Fibroblast of lung (primary cell): ENCODE data around the gene TMPRSS7. TPM values are rescaled to one million over a fixed set of nuclear protein-coding genes. Genes with fewer than 3 reads are reported as not detected.

Source experiments
- DNase-seq, 2 donors: peaks; one replicate each; pipeline versions ENCODE4 v3.0.0 to v3.0.0-alpha.2; 2010; ENCODE audit warnings: low read depth in 2 of 2
- H2AFZ ChIP-seq: 2 replicates; pipeline ENCODE4 v1.5.1; 2012; ENCODE audit warnings: low read length, control low read depth, inconsistent platforms
- H3K27ac ChIP-seq: 2 replicates; pipeline ENCODE4 v1.5.1; 2011; ENCODE audit warnings: low read length, control low read depth; ENCODE audit not compliant: insufficient read depth
- H3K27me3 ChIP-seq: 2 replicates; pipeline ENCODE4 v1.5.1; 2011; ENCODE audit warnings: mild to moderate bottlenecking, low read length; ENCODE audit not compliant: control insufficient read depth, insufficient read depth
- H3K36me3 ChIP-seq: 2 replicates; pipeline ENCODE4 v1.5.1; 2011; ENCODE audit warnings: low read length; ENCODE audit not compliant: control insufficient read depth, insufficient read depth
- H3K4me1 ChIP-seq: 2 replicates; pipeline ENCODE4 v1.5.1; 2011; ENCODE audit warnings: low read length; ENCODE audit not compliant: control insufficient read depth, insufficient read depth; ENCODE audit errors: extremely low read depth
- H3K4me2 ChIP-seq: 2 replicates; pipeline ENCODE4 v1.5.1; 2011; ENCODE audit warnings: low read length, control low read depth; ENCODE audit not compliant: insufficient read depth; ENCODE audit errors: extremely low read depth
- H3K4me3 ChIP-seq, 4 experiments: fragments of 200-600 bp in 1 of 4; sonication (generic) in 1 of 4; replicated peaks in 1 of 4; 2 replicates each; pipeline ENCODE4 v1.5.1; 2011 to 2016; ENCODE audit warnings: low read length in 4 of 4, low read depth in 3 of 4, mild to moderate bottlenecking in 3 of 4, control low read depth in 2 of 4, inconsistent platforms in 1 of 4, mixed read lengths in 1 of 4; ENCODE audit not compliant: insufficient read depth in 1 of 4; ENCODE audit errors: control extremely low read depth in 1 of 4
- H3K79me2 ChIP-seq: 2 replicates; pipeline ENCODE4 v1.5.1; 2012; ENCODE audit warnings: mild to moderate bottlenecking, low read length, inconsistent platforms; ENCODE audit not compliant: control insufficient read depth, insufficient read depth
- H3K9ac ChIP-seq: 2 replicates; pipeline ENCODE4 v1.5.1; 2011; ENCODE audit warnings: mild to moderate bottlenecking, low read length, control low read depth; ENCODE audit not compliant: insufficient read depth
- H3K9me3 ChIP-seq: 2 replicates; pipeline ENCODE4 v1.5.1; 2012; ENCODE audit warnings: low read depth, low read length; ENCODE audit not compliant: control insufficient read depth, insufficient read depth
- H4K20me1 ChIP-seq: 2 replicates; pipeline ENCODE4 v1.5.1; 2011; ENCODE audit warnings: low read length; ENCODE audit not compliant: control insufficient read depth, insufficient read depth; ENCODE audit errors: extremely low read depth
- EZH2 ChIP-seq: IDR thresholded peaks from 2 replicates; pipeline ENCODE4 v1.5.1; 2012; ENCODE audit warnings: low read length, control low read depth, mild to moderate bottlenecking; ENCODE audit errors: missing control alignments
- polyA plus RNA-seq, 2 donors: library from polyadenylated mRNA; depleted of rRNA in 1 of 2; stranded (reverse) in 1 of 2; unstranded in 1 of 2; fragments of >200 nt; gene quantifications; 2 replicates each; pipeline ENCODE4 v1.2.1, GENCODE V29; 2011 to 2012; ENCODE audit warnings: missing spikeins in 1 of 2
- total RNA-seq: library from RNA; depleted of rRNA; stranded (reverse); fragments of >200 nt; gene quantifications from 2 replicates; pipeline ENCODE4 v1.2.1, GENCODE V29; 2014
- TF ChIP-seq, protein P1 (sequence below), 2 donors: IDR thresholded peaks in 1 of 2; conservative IDR thresholded peaks in 1 of 2; 1 replicate in 1 of 2; 2 replicates in 1 of 2; pipeline ENCODE4 v1.5.1; 2011 to 2012; ENCODE audit warnings: low read length in 2 of 2, control low read depth in 1 of 2, inconsistent platforms in 1 of 2, low read depth in 1 of 2, mild to moderate bottlenecking in 1 of 2

TMPRSS7 gene
- total and polyA plus RNA-seq, 2 donors (not counting 1 experiment from before 2014, with no cell fraction given) = not detected

GRCh38 chr3:112038863-112039262 is 4.3 kb downstream of the TMPRSS7 start:
- no peaks in the 10 kb centered on the region for H3K9me3 ChIP-seq
- no peak overlapping the region for H3K4me3 ChIP-seq
- TF ChIP-seq, protein P1, sequence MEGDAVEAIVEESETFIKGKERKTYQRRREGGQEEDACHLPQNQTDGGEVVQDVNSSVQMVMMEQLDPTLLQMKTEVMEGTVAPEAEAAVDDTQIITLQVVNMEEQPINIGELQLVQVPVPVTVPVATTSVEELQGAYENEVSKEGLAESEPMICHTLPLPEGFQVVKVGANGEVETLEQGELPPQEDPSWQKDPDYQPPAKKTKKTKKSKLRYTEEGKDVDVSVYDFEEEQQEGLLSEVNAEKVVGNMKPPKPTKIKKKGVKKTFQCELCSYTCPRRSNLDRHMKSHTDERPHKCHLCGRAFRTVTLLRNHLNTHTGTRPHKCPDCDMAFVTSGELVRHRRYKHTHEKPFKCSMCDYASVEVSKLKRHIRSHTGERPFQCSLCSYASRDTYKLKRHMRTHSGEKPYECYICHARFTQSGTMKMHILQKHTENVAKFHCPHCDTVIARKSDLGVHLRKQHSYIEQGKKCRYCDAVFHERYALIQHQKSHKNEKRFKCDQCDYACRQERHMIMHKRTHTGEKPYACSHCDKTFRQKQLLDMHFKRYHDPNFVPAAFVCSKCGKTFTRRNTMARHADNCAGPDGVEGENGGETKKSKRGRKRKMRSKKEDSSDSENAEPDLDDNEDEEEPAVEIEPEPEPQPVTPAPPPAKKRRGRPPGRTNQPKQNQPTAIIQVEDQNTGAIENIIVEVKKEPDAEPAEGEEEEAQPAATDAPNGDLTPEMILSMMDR (conservative IDR thresholded peaks at IDR 0.05 in 1 of 2, IDR thresholded peaks at IDR 0.05 in 1 of 2; ENCODE audit: low read depth in 1 of 2, low read length in 2 of 2) = no peak
- TF ChIP-seq EZH2 = no peak
- H4K20me1 ChIP-seq = no peaks in the 10 kb centered on the region
- no peak overlapping the region for H2AFZ ChIP-seq
- no peaks in the 10 kb centered on the region for H3K4me1 ChIP-seq
- DNase-seq = peak in 1 of 2 donors; percentile 50
- H3K4me2 ChIP-seq = no peak overlapping the region
- H3K79me2 ChIP-seq = no peaks in the 10 kb centered on the region
- no peak overlapping the region for H3K27ac ChIP-seq
- no peaks in the 10 kb centered on the region for H3K27me3 ChIP-seq
- no peak overlapping the region for H3K9ac ChIP-seq
- H3K36me3 ChIP-seq = no peaks in the 10 kb centered on the region

DNA sequence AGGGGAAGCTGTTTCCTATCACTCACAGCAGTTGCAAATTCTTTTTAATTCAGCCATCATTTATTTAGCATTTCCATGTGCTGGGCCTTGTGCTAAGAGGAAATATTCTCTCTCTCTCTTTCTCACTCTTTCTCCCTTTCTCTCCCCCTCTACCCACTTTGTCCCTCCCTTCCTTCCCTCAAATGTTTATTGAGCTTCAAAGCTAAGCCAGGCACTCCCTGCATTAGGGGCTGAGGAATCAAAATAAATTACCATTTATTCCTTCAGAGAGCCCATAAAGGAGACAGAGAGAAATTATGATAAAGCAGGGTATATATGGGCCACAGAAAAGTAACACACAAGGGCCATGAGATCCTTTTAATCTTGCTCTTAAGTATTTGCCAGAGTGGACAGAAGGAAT is 6.8 kb downstream of the TMPRSS7 start:
- TF ChIP-seq, protein P1 (conservative IDR thresholded peaks at IDR 0.05 in 1 of 2, IDR thresholded peaks at IDR 0.05 in 1 of 2; ENCODE audit: low read depth in 1 of 2, low read length in 2 of 2) = no peak
- no peak for TF ChIP-seq EZH2
- Histone ChIP-seq H3K27ac (no peak overlapping the region), H3K4me2 (no peak overlapping the region), H2AFZ (no peak overlapping the region), H3K9me3 (no peaks in the 10 kb centered on the region), H3K4me3 (no peak overlapping the region), H4K20me1 (no peaks in the 10 kb centered on the region), H3K9ac (no peak overlapping the region), H3K27me3 (no peaks in the 10 kb centered on the region), H3K4me1 (no peaks in the 10 kb centered on the region), H3K36me3 (no peaks in the 10 kb centered on the region), H3K79me2 (no peaks in the 10 kb centered on the region)
- no peak for DNase-seq

- Histone ChIP-seq H3K36me3 (no peaks in the 10 kb centered on the region), H3K27ac (no peak overlapping the region), H3K4me2 (no peak overlapping the region), H3K9me3 (no peaks in the 10 kb centered on the region), H2AFZ (peak overlapping the region; percentile 28), H4K20me1 (no peaks in the 10 kb centered on the region), H3K79me2 (no peaks in the 10 kb centered on the region), H3K4me3 (no peak overlapping the region), H3K9ac (no peak overlapping the region), H3K4me1 (no peaks in the 10 kb centered on the region), H3K27me3 (no peaks in the 10 kb centered on the region)
- no peak for DNase-seq
- TF ChIP-seq, protein P1 (conservative IDR thresholded peaks at IDR 0.05 in 1 of 2, IDR thresholded peaks at IDR 0.05 in 1 of 2; ENCODE audit: low read depth in 1 of 2, low read length in 2 of 2) = no peak
- TF ChIP-seq EZH2 = no peak
Measured at GRCh38 chr3:112042842-112043280, 8.3 kb downstream of the TMPRSS7 start.
